HG02588 (cell line): ENCODE results near the gene NEMP2.

Experiments used
- ATAC-seq: cut with Tn5 transposase; IDR thresholded peaks from one replicate; pipeline ENCODE4 v1.9.1; 2021; ENCODE audit warnings: mild to moderate bottlenecking, moderate library complexity; ENCODE audit not compliant: unreplicated experiment

NEMP2 gene

DNA sequence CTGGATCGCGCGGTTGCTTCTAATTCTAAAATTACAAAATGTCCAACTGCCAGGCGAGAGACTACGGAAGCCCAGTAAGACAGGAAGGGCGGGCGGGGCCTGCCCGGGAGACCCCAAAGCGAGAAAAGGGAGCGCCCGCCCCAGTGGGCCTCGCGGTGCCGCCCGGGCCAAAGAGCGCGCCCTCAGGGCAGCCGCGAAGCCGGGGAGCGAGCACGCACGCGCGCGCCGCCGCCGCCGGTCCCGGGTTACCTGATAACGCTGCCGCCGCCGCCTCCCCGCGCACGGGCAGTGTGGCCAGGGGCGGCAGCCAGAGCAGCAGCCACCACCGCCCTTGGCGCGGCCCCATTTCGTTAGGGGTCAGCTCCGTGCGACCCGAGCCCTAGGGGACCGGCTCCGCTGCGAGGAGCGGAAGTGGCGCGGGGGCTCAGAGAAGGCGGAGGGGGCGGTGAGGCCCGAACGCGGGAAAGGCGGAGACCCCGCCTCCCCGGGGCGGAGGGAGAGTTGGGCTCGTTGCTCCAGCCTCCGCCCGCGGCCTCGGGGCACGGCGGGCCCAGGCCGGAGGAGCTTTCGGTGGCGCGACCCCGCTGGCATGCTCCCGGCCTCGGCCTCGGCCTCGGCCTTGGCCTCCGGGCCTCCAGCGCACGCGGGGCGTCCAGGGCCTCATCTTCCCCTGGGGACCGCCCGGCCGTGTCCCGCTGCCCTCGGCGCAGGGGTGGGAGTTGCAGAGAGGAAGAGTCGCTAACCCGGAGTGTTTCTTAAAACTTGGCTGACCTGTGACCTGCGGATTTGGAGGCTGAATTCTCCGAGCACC is at the start of gene NEMP2:
Gene NEMP2, minus strand, starts transcription at position 413 of the 811 bp plus-strand sequence. Its CDS starts 67 bp downstream, at position 346.
- ATAC-seq: peak; percentile 70

DNA sequence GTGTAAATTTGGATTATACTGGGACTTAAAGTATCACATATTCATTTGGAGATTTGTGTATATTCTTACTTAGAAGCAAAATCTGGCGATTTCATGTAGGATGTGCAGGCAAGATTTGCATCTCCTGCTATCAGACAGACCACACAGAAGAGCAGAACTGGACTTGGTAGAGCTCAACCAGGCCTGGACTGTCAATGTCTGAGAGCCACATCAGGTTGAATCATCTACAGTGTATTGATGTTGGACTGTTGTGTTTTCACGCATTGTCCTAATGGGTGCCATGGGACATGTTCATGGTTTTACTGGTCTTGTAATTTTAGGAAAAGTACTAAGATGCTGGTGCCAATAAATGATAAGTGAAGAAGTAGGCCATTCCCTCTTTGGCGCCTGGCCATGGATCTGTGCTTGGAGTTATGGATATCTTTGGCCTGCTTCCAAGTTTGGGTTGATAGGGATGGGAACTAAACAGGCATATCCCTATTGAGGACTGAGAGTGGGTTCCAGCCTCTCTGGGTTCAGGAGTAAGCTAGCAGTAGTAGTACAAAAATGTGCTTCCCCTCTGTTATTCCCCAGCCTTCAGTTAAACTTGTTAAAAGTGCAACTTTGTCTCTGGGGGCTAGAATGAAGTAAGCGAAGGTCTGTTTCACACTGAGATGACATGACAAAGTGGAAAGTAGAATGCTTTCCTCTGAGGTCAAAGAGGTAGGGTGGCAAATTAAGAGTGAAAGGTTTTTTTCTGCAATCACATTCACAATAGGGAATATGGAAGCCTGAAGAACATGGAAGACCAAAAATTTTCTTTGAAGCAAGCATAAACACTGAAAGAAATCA is 49.2 kb upstream of the NEMP2 start:
- ATAC-seq: peak; percentile 75

GRCh38 chr2:190582736-190583506 is 48.4 kb upstream of the NEMP2 start:
- ATAC-seq: peak; percentile 44

- ATAC-seq: no peak
Observed at GRCh38 chr2:190582019-190582418, 47.5 kb upstream of the NEMP2 start.

DNA sequence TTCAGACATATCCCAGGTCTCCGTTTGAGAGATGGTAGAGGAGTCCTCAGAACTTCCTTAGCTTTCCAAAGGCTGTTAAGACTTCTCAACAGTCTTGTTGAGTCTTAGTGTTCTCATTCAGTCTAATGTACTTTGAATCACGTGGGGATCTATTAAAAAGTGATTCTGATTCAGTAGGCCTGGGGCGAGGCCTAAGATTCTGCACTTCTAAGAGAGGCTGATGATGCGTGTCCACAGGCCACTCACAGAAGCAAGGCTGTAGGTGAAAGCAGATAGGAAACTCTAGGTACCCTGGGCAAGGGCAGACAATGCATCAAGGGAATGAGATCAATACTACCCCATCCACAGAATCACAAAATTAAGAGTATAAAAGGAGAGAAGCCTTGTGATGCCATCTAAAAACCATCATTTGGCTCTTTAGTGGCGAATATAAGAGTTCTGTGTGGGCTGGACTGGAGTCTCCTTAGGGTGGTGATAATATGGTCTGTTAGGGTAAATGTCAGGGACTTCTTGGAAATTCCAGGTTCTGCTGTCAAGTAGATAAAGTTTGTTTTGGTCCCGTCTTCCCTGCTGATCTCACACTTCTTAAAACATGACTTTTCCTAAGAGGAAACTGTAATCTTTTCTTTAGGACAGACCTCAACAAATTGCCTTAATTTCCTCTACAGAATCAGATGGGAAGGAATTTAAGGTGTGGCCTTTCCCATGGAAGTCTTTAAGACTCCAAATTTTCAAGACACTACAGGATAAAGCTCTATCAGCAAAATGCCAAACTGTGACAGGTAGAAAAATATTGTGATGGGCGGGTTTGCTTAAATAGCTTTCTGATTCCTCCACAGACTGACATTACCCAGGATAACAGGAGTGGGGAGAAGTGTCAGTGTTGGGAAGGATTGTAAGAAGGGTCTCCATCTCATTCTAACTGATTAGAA is 45.7 kb upstream of the NEMP2 start:
- ATAC-seq: no peak

DNA sequence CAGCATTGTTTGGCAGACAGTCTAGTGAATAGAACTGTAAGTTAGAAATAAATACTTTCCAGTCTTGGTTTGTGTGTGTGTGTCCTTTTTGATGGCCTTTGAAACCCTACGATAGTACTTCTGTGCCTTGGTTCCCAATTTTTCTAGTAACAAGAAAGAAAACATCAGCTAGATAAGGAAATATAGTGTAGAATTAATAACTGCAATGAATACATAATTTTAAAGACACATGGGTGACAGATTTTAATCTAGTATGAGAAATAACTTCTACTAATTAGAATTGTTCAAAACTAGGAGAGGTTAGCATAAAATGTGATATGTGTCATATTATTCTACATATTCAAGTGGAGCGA is 44.5 kb upstream of the NEMP2 start:
- no peak for ATAC-seq

GRCh38 chr2:190578158-190579057 is 43.9 kb upstream of the NEMP2 start:
- peak; percentile 42 for ATAC-seq

- no peak for ATAC-seq
Observed at GRCh38 chr2:190576573-190576972, 42.1 kb upstream of the NEMP2 start.

- ATAC-seq: no peak
Observed at GRCh38 chr2:190575263-190575662, 40.7 kb upstream of the NEMP2 start.

GRCh38 chr2:190574169-190574568 is 39.6 kb upstream of the NEMP2 start:
- ATAC-seq: no peak

DNA sequence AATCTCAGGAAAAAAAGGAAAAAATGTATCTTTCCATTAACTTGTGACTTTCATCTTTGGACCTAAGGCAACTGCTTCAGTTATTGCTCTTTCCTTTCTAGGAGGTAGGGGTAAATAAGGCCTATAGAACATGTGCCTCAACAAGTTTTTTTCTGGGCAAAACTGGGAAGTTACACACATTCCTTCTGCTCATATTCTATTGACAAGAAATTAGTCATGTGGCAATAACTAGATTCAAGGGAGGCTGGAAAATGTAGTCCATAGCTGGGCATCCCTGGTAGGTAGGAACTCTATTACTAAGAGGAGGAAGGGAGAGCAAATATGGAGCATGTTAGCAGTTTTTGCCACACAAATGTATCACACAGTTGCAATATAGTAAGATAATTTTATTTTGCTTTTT is 37.7 kb upstream of the NEMP2 start:
- no peak for ATAC-seq

GRCh38 chr2:190571686-190572085 is 37.2 kb upstream of the NEMP2 start:
- ATAC-seq: no peak

DNA sequence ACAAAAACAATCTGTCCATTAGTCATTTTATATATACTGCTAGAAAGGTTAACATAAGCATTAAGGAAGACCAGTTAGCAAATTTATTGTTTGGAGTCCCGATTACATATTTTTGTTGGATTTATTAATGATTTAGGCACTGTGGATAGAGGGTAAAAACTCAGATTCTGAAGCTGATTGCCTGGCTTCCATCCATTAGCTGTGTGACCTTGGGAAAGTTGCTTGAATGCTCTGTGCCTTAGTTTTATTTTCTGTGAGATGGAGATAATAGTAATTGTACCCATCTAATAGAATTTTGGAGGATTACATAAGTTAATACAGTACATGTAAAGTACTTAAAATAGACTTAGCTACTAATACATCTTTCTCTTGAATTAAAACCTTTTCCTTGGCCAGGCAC is 36.3 kb upstream of the NEMP2 start:
- ATAC-seq: no peak

GRCh38 chr2:190569994-190570755 is 35.7 kb upstream of the NEMP2 start:
- no peak for ATAC-seq

- no peak for ATAC-seq
Observed at GRCh38 chr2:190564838-190565237, 30.3 kb upstream of the NEMP2 start.

DNA sequence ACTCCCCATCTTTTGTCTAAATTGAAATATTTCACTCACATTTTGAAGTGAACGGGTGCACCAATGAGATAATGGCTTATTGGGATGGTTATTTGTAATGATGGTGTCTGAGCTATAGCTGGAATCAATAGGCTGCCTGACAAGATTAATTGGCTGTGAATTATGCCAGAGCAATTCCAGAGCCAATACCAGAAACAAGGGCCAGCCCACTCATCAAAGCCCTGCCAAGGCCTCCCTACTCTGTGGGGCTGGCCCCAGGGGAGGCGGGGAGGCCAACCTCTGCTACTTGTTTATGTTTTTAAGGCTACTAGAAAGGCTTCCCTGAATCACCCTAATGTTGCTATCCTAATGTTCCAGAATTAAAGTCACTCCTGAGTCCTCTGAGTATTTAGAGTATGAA is 29.1 kb upstream of the NEMP2 start:
- no peak for ATAC-seq

- no peak for ATAC-seq
Observed at GRCh38 chr2:190563109-190563508, 28.6 kb upstream of the NEMP2 start.

DNA sequence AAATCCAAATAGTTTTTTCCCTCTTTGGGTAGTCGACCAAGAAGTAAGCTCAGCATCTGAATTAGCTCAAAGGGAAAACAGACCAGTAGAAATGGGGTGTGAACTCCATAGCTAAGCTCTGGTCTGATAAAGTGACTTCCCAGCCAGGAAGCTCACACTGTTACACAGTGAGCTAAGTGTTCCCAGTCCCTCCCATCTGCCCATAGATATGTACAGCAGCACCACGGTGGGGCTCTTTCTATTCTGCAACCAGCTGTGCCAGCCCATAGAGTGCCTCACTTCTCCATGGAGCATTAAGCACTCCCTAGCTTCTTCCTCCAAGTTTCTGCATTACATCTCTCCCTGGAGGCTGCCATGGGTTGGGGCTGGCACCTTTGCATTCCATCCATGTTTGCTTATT is 27.6 kb upstream of the NEMP2 start:
- ATAC-seq: no peak

- no peak for ATAC-seq
Observed at GRCh38 chr2:190561094-190561493, 26.6 kb upstream of the NEMP2 start.
